MV-4-11 (cell line): ENCODE measurements around the gene CASP9.
"Not testable (repeated sequence)": the region's sequence is repeated elsewhere in the genome, so short reads cannot be mapped to it uniquely, and the experiment has no call there.

Source experiments
- DNase-seq: peaks from one replicate; lab custom pipeline; 2025; lab: John Stamatoyannopoulos, UW

Gene CASP9

DNA sequence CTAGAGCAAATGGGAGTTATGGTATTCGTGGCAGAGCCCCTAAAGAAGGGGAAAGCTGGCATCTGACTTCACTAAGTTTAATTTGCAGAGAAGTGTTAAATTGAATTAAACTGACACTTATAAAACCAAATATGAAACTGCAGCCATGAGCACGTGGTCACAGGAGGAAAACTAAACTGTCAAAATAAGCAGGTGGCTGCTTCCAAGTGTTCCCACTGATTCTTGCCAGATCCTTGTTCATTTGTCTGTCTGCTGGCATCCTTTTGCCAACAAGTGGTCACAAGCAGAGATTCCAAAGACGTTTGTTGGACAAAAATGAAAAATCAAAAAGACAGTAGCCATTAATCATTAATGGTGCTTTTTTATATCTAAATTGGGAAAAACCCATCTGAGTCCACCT, 54.7 kb downstream of the CASP9 start:
- no peak for DNase-seq

DNA sequence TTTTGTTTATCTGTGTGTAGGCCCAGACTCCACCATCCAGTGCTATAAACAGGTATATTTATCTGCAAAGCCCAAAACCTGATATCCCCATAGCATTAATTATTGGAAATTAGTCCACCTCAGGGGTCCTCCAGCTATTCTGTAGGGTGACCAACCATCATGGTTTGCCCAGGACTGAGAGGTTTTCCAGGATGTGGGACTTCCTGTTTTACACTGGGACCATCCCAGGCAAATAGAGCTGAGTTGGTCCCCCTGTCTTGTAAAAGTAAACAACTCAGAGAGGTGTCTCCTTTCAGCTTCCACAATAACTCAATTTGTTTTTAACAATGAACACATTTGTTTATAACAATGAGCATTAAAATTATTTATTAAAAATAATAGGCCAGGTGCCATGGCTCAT, 55.9 kb downstream of the CASP9 start:
- DNase-seq = no peak

DNA sequence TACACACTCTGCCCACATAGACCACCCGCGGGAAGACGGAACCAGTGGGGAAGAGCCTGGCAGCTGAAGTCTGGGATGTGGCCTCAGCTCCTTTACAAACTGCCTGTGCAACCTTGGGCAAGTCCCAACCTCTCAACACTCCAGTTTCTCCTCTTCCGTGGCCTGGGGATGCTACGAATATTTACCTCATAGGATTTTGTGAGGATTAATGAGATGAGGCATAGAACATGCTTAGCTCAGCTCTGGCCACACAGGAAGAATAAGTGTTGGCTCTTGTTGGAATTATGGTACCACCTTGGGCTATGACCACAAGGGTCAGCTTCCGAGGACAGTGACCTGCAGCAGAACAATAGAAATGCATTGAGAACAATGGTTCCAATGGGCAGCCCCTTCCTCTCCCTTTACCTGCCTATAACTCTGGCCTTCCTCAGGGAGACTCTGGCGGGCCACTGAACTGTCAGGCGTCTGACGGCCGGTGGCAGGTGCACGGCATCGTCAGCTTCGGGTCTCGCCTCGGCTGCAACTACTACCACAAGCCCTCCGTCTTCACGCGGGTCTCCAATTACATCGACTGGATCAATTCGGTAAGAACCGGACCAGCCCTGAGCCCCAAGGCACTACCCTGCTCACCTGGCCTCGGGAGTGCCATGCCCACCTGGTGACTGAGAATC, 56.9 kb downstream of the CASP9 start:
- not testable (repeated sequence) for DNase-seq

DNA sequence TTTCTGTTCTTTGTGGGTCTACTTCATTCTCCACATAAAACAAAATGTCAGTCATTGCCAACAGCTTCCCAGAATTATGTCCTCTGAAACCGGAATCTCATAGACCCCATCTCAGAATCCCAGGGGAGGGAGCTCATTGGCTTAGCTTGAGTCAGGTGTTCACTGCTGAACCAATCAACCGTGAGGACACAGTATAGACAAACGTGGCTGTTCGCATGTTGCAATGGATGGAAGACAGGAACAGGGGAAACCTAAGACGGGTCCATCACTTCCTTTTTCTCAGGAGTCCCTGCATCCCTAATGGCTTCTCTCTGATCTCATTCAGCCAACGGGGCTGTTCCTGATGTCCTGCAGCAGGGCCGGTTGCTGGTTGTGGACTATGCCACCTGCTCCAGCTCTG, 58.3 kb downstream of the CASP9 start:
- DNase-seq = peak; percentile 66

DNA sequence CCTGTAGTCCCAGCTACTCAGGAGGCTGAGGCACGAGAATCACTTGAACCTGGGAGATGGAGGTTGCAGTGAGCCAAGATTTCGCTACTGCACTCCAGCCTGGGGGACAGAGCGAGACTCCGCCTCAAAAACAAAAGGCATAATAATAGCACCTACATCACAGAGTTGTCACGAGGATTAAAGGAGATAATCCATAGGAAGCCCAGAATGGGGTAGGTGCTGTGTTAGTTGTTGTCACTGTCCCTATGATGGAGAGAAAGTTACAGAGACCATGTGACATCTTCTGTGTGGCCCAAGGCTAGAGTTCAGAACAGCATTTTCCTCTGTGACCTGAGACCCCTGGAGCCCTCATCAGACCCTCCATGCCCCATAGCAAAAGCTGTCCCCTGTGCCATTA, 60.1 kb downstream of the CASP9 start:
- DNase-seq = not testable (repeated sequence)

DNA sequence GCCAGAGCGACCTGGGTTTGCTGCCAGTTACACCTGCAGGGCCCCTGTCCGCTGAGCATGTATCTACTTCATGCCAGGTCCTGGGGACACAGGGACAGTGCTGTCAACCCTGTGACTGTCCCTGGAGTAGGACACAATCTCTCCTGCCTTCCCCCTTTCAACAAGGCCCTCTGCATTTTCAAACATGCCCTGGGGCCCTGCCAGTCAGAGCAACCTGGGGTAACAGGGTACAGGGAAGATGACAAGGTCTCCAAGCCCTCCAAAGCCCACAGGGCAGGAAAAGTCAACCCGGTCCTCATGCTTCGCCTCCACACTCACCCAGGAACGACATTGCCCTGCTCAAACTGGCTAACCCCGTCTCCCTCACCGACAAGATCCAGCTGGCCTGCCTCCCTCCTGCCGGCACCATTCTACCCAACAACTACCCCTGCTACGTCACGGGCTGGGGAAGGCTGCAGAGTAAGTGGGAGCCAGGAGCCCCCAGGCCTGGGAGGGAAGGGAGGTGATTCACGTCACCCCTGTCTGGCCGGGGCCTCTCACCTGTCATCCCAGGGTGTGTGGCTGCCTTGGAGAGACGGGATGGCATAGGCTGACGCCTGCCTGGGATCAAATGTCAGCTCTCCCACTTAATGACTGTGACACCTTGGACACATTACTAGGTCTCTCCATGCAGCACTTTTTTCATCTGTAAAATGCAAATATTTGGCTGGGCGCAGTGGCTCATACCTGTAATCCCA, 60.8 kb downstream of the CASP9 start:
- DNase-seq = not testable (repeated sequence)

DNA sequence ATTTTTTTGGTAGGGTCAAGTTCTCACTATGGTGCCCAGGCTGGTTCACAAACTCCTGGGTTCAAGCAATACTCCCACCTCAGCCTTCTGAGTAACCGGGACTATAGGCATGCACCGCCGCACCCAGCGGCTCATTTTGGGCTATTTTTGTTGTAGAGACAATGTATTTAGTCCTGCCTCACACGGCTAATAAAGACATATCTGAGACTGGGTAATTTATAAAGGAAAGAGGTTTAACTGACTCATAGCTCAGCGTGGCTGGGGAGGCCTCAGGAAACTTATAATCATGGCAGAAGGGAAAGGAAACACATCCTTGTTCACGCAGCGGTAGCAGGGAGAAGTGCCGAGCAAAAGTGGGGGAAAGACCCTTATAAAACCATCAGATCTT, 63.3 kb downstream of the CASP9 start:
- DNase-seq = no peak

DNA sequence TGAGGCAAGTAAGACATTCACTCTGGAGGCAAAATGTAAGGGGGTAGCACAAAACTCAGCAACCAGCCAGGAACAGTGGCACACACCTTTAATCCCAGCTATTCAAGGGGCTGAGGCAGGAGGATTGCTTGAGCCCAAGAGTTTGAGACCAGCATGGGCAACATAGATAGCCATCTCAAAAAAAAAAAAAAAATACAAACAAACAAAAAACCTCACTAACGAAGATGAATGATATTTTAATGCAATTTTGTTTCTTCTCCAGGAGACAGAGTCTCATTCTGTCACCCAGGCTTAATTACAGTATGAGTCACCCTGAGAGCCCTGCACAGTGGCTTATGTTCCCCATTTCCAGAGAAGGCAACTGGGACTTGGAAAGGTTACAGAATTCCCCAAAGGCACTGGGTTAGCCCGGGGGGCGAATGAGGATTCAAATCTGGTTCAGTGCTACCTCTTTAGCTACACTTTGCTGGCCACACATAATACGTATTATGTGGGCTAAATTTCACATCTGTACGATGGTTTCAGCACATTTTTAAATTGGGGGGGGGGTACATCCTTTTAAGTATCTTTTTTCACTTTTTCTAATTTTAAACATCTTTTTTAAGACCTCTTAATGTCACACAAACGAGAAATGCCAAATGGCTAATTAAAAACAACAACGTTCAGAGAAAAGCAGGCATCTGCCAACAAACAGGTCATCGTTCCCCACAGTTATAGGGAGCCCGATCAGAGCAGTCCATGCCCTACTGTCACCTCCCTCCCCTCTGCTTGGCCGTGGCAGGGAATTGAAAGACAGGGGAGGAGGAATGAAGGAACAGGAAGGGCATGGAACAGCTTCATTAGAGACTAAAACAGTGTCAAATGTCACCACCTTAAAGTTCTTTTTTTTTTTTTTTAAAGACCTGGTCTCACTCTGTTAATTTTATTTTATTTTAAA, 64.0 kb downstream of the CASP9 start:
- DNase-seq = peak; percentile 35

DNA sequence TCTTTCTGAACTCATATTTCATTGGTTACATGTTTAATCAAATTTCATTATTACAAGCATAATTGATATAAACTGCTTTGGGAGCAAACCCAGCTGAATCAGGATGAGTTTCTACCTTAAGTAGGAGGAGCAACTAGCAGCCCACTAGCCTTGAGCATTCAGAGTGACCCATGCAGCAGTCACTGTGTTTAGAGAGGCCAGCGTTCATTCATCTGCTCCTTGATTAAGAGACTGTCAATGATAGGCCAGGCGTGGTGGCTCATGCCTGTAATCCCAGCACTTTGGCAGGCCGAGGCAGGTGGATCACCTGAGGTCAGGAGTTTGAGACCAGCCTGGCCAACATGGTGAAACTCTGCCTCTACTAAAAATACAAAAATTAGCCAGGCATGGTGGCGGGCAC, 65.6 kb downstream of the CASP9 start:
- not testable (repeated sequence) for DNase-seq

DNA sequence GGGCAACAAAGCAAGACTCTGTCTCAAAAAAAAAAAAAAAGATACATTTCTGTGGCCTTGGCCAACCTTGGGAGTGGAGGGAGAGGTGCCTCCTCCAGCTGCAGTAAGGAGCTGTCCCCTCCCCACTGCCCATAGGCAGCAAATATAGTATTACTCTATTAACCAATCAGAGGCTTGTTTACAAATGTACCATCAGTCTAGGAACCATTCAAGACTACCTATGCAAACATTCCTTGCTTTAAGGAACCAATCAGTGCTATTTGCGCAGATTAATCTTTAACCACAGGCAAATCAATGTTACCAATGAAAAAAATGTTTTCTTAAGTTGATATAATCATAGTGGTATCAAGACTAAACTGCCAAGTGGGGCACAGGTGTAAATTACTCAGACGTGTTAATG, 66.4 kb downstream of the CASP9 start:
- no peak for DNase-seq

DNA sequence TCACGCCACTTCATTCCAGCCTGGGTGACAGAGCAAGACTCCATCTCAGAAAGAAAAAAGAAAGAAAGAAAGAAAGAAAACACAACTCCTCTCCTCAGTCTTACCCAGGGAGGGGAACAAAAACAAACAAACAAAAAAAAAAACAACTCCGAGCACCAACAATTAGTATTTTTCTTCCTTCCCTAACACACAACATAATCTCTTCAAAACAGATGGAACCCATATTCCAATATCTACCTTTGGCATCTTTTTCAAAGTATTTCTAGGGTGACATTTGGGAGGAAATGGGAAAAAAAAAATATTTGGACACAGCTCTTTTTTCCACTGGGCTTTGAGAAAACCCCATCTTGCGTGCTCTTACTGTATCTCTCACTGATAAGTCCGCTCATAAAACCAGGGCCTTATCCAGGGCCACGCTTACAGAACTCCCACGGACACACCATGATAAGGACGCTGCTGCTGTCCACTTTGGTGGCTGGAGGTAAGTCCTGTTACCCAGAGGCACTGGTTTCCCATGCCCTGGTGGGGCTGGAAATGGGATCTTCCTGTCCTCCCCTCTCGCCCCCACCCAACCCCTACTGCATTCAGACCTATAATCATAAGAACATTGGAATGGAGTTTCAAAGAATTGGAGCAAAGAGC, 67.6 kb downstream of the CASP9 start, which contains the start of gene CELA2A:
Gene CELA2A, plus strand, starts transcription at position 420 of the 642 bp plus-strand sequence. Its CDS starts 22 bp downstream, at position 442.
- DNase-seq = no peak

DNA sequence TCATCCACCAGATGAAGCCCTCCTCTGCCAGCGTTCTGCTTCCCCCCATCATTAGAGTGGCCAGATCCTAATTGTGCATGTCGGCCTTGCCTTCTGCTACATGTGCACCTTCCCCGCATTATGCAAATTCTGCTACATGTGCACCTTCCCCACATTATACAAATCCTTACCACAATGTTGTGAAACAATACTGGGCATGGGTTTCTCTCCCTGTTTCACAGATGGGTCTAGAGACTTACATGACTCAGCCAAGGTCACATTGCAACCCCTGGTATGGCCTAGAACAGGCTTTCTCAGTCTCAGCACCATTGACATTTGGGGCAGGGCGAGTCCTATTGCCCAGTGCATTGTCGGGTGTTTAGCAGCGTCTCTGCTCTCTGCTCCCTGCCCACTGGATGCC, 68.5 kb downstream of the CASP9 start:
- DNase-seq = peak; percentile 92

DNA sequence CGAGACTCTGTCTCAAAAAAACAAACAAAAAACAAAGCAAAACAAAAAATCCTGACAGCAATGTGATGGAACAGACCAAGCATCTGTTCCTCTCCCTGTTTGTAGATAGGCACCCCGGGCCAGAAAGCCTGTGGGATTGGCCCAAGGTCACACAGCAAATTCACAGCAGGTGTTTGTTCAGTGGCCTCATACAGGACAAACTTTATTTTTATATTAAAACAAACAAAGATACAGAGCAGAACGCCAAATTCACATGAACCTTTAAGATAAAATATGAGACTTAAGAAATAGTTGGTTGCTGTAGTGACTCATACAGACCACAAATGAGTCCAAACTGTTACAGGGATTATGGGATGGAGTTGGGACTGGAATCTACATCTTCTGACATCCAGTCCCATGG, 69.8 kb downstream of the CASP9 start:
- peak; percentile 46 for DNase-seq

DNA sequence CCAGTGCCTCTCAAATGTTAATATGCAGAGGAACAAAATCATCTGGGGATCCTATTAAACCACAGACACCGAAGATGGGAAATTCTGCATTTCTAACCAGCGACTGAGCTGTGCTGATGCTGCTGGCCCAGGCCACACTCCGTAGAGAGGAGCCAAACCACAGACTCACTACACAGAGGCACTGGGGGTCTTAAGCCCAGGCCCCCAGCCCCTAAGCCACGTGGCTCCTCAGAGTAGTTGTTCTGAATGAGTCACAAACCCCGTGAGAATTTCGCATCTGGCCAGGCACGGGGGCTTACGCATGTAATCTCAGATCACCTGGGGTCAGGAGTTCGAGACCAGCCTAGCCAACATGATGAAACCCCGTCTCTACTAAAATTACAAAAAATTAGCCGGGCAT, 70.3 kb downstream of the CASP9 start:
- DNase-seq = no peak

DNA sequence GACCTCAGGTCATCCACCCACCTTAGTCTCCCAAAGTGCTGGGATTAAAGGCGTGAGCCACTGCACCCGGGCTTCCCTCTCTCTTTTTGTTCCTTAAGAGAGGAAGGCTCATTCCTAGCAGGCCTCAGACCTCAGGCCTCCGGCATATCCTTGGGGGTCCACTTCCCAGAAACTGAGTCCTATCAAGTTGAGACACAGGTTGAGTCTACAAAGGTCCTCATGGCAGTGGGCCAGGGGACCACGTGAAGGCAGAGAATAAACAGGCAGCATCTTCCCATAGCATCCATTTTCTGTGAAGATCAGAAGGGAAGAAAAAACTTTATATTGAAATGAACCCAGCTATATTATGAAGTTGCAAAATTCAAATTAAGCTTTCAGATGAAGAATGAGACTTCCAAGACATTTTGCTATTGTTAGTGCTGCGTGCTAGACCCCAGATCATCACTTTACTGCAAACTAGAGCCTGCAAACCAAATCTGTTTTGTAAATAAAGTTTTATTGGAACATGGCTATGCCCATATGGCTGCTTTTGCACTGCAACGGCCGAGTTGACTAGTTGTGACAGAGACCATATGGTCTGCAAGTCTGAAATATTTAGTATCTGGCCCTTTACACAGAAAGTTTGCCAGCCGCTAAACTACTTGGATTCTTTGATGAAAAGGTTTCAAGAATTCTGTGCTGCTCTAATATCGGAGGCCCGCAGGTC, 71.0 kb downstream of the CASP9 start:
- no peak for DNase-seq

DNA sequence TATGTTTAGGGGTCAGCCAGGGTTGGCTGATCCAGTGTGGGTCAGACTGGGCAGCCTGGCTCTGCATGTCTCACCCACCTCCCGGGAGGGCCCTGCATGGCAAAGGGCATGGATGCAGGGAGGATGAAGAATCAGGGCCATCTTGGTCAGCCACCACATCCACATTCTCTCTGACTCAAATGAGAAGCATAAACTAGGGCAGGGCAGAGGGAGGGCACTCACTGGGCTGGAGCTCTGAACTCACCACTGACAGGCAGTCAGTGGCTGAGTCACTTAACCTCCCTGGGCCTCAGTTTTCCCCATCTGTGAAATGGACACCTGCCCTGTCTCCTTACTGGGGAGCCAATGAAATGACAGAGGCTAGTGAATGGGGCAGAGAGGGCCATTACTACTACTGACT, 71.8 kb downstream of the CASP9 start:
- DNase-seq = no peak

DNA sequence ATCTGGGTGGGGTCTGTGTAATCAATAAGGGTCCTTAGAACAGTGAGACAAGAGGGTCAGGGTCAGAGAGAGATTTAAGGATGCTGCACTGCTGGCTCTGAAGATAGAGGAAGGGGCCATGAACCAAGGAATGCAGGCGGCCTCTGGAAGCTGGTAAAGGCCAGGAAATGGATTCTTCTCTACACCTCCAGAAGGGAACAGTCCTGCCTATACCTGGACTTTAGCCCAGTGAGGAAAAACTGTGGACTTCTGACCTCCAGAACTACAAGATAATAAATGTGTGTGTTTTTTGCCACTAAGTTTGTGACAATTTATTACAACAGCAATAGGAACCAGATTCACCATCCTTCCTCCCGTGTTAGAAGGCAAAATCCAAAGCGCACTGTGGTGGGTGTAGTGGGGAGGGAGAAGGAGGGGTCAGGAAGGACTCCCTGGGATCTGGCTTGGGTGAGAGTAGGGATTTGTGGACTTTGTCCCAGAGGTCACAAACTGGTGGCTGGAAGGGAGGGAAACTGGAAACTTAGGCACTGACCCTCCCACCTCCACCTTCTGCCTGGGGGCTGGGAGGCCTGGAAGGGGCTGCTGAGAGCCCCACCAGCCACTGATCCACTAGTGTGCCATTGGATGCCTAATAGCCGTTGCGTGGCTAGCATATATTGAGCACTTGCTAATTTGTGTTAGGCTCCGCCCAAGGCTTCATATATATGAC, 72.8 kb downstream of the CASP9 start:
- no peak for DNase-seq

DNA sequence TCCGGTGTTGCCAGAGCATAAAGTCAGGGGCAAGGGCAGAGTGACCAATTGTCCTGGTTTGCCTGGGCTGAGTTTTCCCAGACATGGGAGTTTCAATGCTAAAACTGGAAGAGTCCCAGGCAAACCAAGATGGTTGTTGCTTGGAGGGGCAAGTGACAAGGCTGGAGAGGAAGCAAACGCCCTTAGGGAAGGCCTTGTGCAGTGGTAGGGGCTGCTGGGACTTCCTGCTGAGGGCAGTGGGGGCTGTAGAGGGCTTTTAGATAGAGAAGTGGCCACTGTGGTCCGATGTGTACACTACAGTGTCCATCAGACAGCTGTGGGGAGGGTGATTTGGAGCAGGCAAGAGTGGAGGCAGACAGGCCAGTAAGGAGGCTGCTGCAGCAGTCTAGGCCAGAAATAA, 74.4 kb downstream of the CASP9 start:
- DNase-seq = no peak

DNA sequence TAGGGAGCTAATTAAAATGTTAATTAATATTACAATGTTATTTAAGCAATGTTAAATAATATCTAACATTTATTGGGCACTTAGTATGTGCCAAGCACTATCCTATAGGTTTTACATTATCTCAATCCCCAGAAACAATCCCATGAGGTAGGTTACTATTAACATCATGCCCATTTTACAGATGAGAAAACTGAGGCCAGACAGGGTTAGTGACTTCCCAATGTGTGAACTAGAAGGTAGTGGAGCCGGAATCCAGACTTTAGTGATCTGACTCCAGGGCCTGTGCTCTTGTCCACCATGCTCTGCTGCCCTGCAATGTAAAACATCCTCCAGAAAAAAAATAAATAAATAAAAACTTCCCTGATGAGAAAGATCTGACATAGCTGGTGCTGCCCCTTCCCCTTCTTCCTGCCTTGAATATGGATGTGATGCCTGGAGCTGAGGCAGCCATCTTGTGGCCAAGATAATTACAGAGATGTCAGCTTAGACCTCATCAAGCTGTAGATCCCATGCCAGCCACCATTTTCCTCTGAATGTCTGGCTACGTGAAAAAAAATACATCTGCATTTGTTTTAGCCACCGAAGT, 75.0 kb downstream of the CASP9 start:
- no peak for DNase-seq

DNA sequence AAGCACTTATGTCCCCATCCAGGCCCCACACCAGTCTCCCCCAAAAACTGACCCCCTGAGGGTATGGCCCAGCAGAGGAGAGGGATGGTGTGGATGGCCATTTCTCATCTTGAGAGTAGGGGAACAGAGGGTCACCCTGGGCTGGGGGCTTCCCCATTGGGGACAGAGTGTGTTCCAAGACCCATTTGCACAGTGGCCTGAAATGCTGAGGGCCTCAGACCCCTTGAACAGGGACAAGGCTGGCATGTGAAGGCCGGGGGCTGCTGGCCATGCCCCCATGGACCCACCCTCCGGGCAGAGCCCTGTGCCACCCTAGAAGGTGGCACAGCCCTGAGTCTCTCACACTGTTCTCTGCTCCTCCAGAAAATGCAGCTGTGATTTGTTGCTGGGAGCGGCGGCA, 77.8 kb downstream of the CASP9 start:
- no peak for DNase-seq
